ENCODE measurements around the gene TNFRSF14. TPM values are rescaled to one million over a fixed set of nuclear protein-coding genes. Genes with fewer than 3 reads are reported as not detected.

Gene TNFRSF14
- total RNA-seq, 2 donors from 2014 or later: 9.2 to 14.5 TPM

DNA sequence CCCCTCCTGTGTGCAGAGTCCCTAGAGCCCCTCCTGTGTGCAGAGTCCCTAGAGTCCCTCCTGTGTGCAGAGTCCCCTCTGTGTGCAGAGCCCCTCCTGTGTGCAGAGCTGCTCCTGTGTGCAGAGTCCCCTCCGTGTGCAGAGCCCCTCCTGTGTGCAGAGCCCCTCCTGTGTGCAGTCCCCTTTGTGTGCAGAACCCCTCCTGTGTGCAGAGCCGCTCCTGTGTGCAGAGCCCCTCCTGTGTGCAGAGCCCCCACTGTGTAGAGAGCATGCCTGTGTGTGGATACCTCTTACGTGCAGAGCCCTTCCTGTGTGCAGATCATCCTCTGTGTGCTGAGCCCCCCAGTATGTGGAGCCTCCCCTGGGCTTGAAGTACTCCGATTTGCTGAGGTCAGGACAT is 17.8 kb upstream of the TNFRSF14 start:
- no peaks in the 10 kb centered on the region for H3K36me3 ChIP-seq
- no peak for DNase-seq (ENCODE audit: low spot score)
- no peak overlapping the region for H3K4me3 ChIP-seq
- no peak overlapping the region for H3K27ac ChIP-seq
- H3K27me3 ChIP-seq: no peaks in the 10 kb centered on the region
- H3K4me1 ChIP-seq: peaks cover 0 to 21% of the 10 kb centered on the region in 2 donors
- H3K9me3 ChIP-seq: no peaks in the 10 kb centered on the region
- TF ChIP-seq, protein P1, sequence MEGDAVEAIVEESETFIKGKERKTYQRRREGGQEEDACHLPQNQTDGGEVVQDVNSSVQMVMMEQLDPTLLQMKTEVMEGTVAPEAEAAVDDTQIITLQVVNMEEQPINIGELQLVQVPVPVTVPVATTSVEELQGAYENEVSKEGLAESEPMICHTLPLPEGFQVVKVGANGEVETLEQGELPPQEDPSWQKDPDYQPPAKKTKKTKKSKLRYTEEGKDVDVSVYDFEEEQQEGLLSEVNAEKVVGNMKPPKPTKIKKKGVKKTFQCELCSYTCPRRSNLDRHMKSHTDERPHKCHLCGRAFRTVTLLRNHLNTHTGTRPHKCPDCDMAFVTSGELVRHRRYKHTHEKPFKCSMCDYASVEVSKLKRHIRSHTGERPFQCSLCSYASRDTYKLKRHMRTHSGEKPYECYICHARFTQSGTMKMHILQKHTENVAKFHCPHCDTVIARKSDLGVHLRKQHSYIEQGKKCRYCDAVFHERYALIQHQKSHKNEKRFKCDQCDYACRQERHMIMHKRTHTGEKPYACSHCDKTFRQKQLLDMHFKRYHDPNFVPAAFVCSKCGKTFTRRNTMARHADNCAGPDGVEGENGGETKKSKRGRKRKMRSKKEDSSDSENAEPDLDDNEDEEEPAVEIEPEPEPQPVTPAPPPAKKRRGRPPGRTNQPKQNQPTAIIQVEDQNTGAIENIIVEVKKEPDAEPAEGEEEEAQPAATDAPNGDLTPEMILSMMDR (IDR thresholded peaks at IDR 0.05): no peak

DNA sequence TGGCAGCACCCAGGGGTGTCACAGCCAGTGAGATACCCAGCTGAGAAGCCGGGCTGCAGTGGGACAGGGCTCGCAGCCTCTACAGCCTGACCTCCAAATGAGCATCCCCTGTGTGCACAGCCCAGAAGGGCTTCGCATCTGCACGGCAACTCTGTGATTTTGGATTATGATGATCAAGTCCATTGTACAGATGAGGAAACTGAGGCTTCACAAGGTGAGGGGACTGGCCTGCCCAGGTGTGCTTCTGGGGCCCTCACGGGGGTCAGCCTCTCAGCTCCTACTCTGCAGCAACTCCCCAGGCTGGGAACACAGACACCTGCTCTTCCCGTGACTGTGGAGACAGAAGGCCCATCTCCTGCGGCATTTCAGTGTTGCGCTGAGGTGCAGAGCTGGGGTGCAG is 17.3 kb upstream of the TNFRSF14 start:
- peaks cover 0 to 26% of the 10 kb centered on the region in 2 donors for H3K4me1 ChIP-seq
- no peaks in the 10 kb centered on the region for H3K9me3 ChIP-seq
- H3K36me3 ChIP-seq: no peaks in the 10 kb centered on the region
- no peaks in the 10 kb centered on the region for H3K27me3 ChIP-seq
- no peak overlapping the region for H3K27ac ChIP-seq
- TF ChIP-seq, protein P1 (IDR thresholded peaks at IDR 0.05): no peak
- no peak overlapping the region for H3K4me3 ChIP-seq
- no peak for DNase-seq (ENCODE audit: low spot score)

DNA sequence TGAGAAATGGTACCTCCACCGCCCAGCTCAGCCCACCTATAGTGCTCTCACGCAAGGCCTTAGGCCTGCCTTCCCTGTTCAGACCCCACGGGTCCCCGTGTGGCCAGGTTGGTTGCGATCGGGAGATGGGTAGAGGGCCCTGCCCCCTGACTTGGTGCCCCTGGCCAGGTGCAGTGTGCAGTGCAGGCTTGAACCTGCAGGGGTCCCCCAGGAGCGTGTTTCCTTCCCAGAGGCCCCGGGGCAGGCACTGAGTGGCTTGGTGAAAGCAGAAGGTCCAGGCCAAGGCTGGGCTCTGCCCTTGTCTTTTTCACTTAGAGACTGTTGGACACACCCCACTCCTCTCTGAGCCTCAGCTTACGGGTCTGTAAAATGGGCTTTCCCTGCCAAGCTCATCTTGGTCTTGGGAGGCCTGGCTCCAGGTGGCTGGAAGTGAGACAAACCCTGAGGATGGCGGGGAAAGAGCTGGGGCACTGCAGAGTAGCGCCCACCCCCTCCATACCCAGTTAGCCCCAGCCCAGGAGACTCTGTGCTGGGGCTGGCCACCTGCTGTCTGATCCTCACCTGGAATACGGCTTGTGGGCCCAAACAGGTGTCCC is 16.8 kb upstream of the TNFRSF14 start:
- TF ChIP-seq, protein P1 (IDR thresholded peaks at IDR 0.05): no peak
- Histone ChIP-seq H3K4me1 (peaks cover 0 to 29% of the 10 kb centered on the region in 2 donors), H3K27me3 (no peaks in the 10 kb centered on the region), H3K4me3 (no peak overlapping the region), H3K9me3 (no peaks in the 10 kb centered on the region), H3K36me3 (no peaks in the 10 kb centered on the region), H3K27ac (no peak overlapping the region)
- no peak for DNase-seq (ENCODE audit: low spot score)

DNA sequence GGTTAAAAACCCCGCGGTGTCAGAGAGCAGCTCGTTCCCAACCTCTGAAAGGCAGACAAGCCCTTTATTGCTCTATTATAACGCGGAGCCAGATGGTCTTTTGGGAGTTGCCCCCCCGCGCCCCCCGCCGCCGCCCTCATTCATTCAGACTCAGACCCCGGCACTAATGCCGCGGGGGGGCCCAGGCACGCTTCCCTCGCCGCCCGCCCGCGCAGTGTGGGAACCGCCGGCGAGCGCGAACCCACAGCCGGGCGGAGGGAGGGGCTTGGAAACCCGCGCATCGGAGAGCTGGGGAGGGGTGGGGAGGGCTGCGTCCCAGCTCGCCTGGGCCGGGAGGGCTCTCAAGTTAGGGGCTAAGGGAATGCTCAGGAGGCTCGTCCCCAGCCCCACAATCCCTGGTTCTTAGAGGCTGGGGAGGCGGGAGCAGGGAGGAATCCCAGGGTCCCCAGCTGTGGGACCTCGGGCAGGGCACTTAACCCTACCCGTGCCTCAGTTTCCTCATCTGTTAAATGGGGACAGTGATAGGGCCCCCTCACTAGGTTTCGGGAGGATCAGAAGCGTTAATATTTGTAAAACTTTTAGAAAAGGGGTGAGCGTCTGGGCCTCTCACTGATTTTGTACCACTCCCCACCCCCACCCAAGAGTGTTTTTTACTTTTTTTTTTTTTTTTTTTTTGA is 15.2 kb upstream of the TNFRSF14 start:
- Histone ChIP-seq H3K27ac (no peak overlapping the region), H3K36me3 (no peaks in the 10 kb centered on the region), H3K4me3 (no peak overlapping the region), H3K4me1 (peaks cover 0 to 37% of the 10 kb centered on the region in 2 donors), H3K9me3 (no peaks in the 10 kb centered on the region), H3K27me3 (no peaks in the 10 kb centered on the region)
- TF ChIP-seq, protein P1 (IDR thresholded peaks at IDR 0.05): no peak
- DNase-seq (ENCODE audit: low spot score): no peak

DNA sequence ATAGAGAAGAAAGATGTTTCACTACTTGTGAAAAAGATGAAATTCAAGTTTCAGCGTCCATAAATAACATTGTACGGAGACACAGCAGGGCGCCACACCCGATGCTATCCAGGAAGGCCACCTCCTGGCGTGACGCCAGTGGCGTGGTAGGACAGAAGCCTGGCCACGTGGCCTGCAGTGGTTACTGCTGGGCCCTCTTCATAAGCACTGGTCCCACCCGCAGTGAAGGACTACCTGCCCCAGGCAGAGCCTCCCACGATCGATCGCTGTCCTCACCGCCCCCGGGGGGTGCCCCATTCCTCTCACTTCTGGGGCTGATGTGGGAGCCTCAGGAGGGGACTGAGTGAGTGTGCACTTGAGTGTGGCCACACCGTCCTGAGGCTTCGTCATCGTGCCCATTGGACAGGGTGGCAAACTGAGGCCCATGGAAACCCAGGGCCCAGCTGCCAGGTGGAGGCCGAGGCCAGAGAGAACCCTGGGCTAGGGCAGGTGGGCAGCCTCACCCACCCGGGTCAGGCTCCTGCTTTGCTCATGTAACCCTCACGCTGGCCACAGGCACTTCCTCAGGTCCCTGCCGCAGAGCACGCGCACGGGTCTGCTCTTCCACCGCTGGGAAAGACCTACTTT is 14.4 kb upstream of the TNFRSF14 start:
- H3K27me3 ChIP-seq: no peaks in the 10 kb centered on the region
- H3K27ac ChIP-seq: no peak overlapping the region
- H3K36me3 ChIP-seq: no peaks in the 10 kb centered on the region
- peaks cover 0 to 45% of the 10 kb centered on the region in 2 donors for H3K4me1 ChIP-seq
- no peak for DNase-seq (ENCODE audit: low spot score)
- no peaks in the 10 kb centered on the region for H3K9me3 ChIP-seq
- TF ChIP-seq, protein P1 (IDR thresholded peaks at IDR 0.05): no peak
- H3K4me3 ChIP-seq: no peak overlapping the region
